Tibial nerve (tissue), 4 donors: ENCODE measurements around the gene SCARF1. TPM values are rescaled to one million over a fixed set of nuclear protein-coding genes. Genes with fewer than 3 reads are reported as not detected.
"Not testable (repeated sequence)": the region's sequence is repeated elsewhere in the genome, so short reads cannot be mapped to it uniquely, and the experiment has no call there.

Experiments
- DNase-seq, 2 donors: peaks; one replicate each; pipeline ENCODE4 v3.0.0-alpha.2; 2019; ENCODE audit warnings: low spot score in 2 of 2
- H3K27ac ChIP-seq, 4 donors: fragments of 200-600 bp; sonication (generic) in 3 of 4; one replicate each; pipeline ENCODE4 v1.5.1; 2017 to 2019; ENCODE audit warnings: mild to moderate bottlenecking in 1 of 4
- H3K27me3 ChIP-seq, 2 donors: fragments of 200-600 bp; sonication (generic) in 1 of 2; one replicate each; pipeline versions ENCODE4 v1.5.1 to v1.6.0; 2017 to 2019
- H3K36me3 ChIP-seq, 3 donors: fragments of 200-600 bp; sonication (generic); one replicate each; pipeline ENCODE4 v1.5.1; 2018 to 2019
- H3K4me1 ChIP-seq, 4 donors: fragments of 200-600 bp; sonication (generic) in 3 of 4; one replicate each; pipeline ENCODE4 v1.5.1; 2017 to 2019
- H3K4me3 ChIP-seq, 4 donors: fragments of 200-600 bp; sonication (generic) in 3 of 4; one replicate each; pipeline ENCODE4 v1.5.1; 2017 to 2019; ENCODE audit warnings: mild to moderate bottlenecking in 1 of 4, moderate library complexity in 1 of 4
- H3K9me3 ChIP-seq, 4 donors: fragments of 200-600 bp; sonication (generic) in 3 of 4; one replicate each; pipeline ENCODE4 v1.5.1; 2017 to 2019
- CTCF ChIP-seq, 5 experiments: fragments of 200-600 bp in 3 of 5; fragments of 450-650 bp in 2 of 5; sonication (generic) in 3 of 5; IDR thresholded peaks; one replicate each; pipeline ENCODE4 v1.5.1; 2016 to 2019; ENCODE audit warnings: antibody characterized with exemption in 5 of 5, mild to moderate bottlenecking in 3 of 5, moderate library complexity in 2 of 5
- EP300 ChIP-seq, 2 donors: sonication (generic); formaldehyde crosslinking; IDR thresholded peaks; one replicate each; pipeline ENCODE4 v1.6.1; 2017; ENCODE audit warnings: antibody characterized with exemption in 2 of 2, mild to moderate bottlenecking in 1 of 2
- POLR2A ChIP-seq, 2 donors: fragments of 450-650 bp; IDR thresholded peaks; one replicate each; pipeline ENCODE4 v1.6.1; 2017; ENCODE audit warnings: antibody characterized with exemption in 2 of 2, mild to moderate bottlenecking in 2 of 2, moderate library complexity in 2 of 2
- WGBS, 2 donors: methylation state at CpG; one replicate each; pipeline ENCODE4 v1.1.5; 2018; 5-methylcytosine and 5-hydroxymethylcytosine counted together
- total RNA-seq, 4 donors: library from RNA; depleted of rRNA; stranded (reverse); fragments of >200 nt; gene quantifications; one replicate each; pipeline ENCODE4 v1.1.0, GENCODE V29; 2016

SCARF1 gene, protein sequence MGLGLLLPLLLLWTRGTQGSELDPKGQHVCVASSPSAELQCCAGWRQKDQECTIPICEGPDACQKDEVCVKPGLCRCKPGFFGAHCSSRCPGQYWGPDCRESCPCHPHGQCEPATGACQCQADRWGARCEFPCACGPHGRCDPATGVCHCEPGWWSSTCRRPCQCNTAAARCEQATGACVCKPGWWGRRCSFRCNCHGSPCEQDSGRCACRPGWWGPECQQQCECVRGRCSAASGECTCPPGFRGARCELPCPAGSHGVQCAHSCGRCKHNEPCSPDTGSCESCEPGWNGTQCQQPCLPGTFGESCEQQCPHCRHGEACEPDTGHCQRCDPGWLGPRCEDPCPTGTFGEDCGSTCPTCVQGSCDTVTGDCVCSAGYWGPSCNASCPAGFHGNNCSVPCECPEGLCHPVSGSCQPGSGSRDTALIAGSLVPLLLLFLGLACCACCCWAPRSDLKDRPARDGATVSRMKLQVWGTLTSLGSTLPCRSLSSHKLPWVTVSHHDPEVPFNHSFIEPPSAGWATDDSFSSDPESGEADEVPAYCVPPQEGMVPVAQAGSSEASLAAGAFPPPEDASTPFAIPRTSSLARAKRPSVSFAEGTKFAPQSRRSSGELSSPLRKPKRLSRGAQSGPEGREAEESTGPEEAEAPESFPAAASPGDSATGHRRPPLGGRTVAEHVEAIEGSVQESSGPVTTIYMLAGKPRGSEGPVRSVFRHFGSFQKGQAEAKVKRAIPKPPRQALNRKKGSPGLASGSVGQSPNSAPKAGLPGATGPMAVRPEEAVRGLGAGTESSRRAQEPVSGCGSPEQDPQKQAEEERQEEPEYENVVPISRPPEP
- total RNA-seq, result 10 to 100 TPM in 3 of 4 donors, 1 to 10 TPM in 1; 7.1 to 30.6 (median 21.7) TPM

DNA sequence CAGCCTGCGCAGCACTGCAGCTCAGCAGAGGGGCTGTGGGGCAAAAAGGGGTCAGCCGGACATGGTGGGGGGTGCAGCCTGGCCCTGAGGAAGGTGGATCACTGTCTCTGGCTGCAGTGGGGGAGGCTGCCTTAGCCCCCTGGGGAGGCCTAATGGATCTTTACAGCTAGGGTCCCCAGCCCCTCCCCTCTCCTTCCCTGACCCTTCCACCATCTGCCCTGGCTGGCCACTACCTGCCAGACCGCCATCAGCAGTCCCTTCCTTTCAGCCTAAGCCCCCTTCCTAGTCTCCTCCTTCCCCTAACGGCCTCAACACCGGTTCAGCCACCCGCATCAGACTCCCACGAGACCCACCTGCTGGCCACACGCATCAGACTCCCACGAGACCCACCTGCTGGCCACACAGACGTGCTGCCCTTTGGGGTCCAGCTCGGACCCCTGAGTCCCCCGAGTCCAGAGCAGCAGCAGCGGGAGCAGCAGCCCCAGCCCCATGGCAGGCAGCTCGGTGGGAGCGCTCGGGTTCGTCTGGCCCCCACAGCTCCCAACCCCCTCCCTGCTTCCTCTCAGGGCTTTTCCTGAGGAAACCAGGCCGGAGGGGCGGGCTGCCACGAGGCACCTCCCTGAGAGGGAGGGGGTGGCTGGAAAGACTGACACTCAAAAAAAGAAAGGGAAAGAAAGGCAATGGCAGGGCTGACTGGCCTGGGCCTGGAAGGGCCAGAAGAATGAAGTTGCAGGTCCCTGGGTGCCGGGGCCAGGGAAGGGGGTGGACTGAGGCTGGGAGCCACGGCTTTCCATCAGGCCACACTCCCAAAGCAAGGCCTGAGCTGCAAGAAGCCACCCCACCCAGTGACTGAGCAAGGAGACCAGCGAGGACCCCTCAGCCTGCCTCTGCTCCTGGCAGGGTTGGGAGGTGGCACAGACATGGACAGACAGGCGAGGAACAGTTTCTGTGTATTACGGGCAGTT lies at the start of gene SCARF1:
Gene SCARF1, minus strand, starts transcription at position 526 of the 965 bp plus-strand sequence. Its CDS starts 35 bp downstream, at position 491.
- Histone ChIP-seq H3K27me3 (no peaks in the 10 kb centered on the region), H3K36me3 (peaks cover 0 to 1% (median 1%) of the 10 kb centered on the region in 3 donors), H3K9me3 (no peaks in the 10 kb centered on the region), H3K4me3 (peak within 1 kb of the TSS; percentile 10 to 63 (median 16)), H3K4me1 (peaks cover 0 to 59% (median 28%) of the 10 kb centered on the region in 4 donors), H3K27ac (peak within 1 kb of the TSS in 3 of 4 donors; percentile 40 to 85 (median 77))
- TF ChIP-seq CTCF (IDR thresholded peaks at IDR 0.05), result no peak
- TF ChIP-seq POLR2A (IDR thresholded peaks at IDR 0.05), result peak in 1 of 2 donors; percentile 33
- TF ChIP-seq EP300 (IDR thresholded peaks at IDR 0.05), result peak in 1 of 2 donors; percentile 51
- 65 to 75% methylated on average over 23 to 25 of the region's 25 CpGs for WGBS, 2 donors
- DNase-seq, result peak in 1 of 2 donors; percentile 31

GRCh38 chr17:1693339-1693738 lies 47.8 kb upstream of the SCARF1 start:
- no peak overlapping the region for H3K4me3 ChIP-seq
- H3K9me3 ChIP-seq, result peaks cover 0 to 2% (median 0%) of the 10 kb centered on the region in 4 donors
- no peak for TF ChIP-seq EP300 (IDR thresholded peaks at IDR 0.05)
- TF ChIP-seq POLR2A (IDR thresholded peaks at IDR 0.05), result no peak
- TF ChIP-seq CTCF (IDR thresholded peaks at IDR 0.05), result no peak
- DNase-seq, result no peak
- H3K27me3 ChIP-seq, result no peaks in the 10 kb centered on the region
- H3K27ac ChIP-seq, result no peak overlapping the region
- H3K4me1 ChIP-seq, result no peaks in the 10 kb centered on the region
- H3K36me3 ChIP-seq, result no peaks in the 10 kb centered on the region
- WGBS, 2 donors, result 83% methylated on average over 7 of the region's 7 CpGs

- TF ChIP-seq EP300 (IDR thresholded peaks at IDR 0.05), result no peak
- TF ChIP-seq POLR2A (IDR thresholded peaks at IDR 0.05), result no peak
- TF ChIP-seq CTCF (IDR thresholded peaks at IDR 0.05), result no peak
- no peak for DNase-seq
- Histone ChIP-seq H3K27me3 (no peaks in the 10 kb centered on the region), H3K27ac (no peak overlapping the region), H3K4me3 (no peak overlapping the region), H3K9me3 (peaks cover 0 to 2% (median 0%) of the 10 kb centered on the region in 4 donors), H3K4me1 (no peaks in the 10 kb centered on the region), H3K36me3 (no peaks in the 10 kb centered on the region)
- WGBS, 2 donors, result 76 to 84% methylated on average over 7 to 8 of the region's 8 CpGs
These were observed 45.2 kb upstream of the SCARF1 start for GRCh38 chr17:1690544-1691221.

GRCh38 chr17:1688405-1688804 lies 42.9 kb upstream of the SCARF1 start:
- peaks cover 0 to 11% (median 5%) of the 10 kb centered on the region in 4 donors for H3K4me1 ChIP-seq
- 69 to 77% methylated on average over 6 of the region's 6 CpGs for WGBS, 2 donors
- not testable (repeated sequence) for H3K4me3 ChIP-seq, H3K36me3 ChIP-seq, H3K27me3 ChIP-seq, DNase-seq, H3K9me3 ChIP-seq, H3K27ac ChIP-seq
